Measurements from ENCODE around the gene ZEB1.
A peak's percentile ranks its signal among the peaks of the same experiment; 100 is the strongest.

The ZEB1 gene

GRCh38 chr10:31345886-31346285 lies 26.9 kb downstream of the ZEB1 start:
- TF ChIP-seq, protein P1, sequence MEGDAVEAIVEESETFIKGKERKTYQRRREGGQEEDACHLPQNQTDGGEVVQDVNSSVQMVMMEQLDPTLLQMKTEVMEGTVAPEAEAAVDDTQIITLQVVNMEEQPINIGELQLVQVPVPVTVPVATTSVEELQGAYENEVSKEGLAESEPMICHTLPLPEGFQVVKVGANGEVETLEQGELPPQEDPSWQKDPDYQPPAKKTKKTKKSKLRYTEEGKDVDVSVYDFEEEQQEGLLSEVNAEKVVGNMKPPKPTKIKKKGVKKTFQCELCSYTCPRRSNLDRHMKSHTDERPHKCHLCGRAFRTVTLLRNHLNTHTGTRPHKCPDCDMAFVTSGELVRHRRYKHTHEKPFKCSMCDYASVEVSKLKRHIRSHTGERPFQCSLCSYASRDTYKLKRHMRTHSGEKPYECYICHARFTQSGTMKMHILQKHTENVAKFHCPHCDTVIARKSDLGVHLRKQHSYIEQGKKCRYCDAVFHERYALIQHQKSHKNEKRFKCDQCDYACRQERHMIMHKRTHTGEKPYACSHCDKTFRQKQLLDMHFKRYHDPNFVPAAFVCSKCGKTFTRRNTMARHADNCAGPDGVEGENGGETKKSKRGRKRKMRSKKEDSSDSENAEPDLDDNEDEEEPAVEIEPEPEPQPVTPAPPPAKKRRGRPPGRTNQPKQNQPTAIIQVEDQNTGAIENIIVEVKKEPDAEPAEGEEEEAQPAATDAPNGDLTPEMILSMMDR (IDR thresholded peaks at IDR 0.05; ENCODE audit: control extremely low read depth, extremely low read depth, low read depth, missing control alignments) = no peak
- no peak for DNase-seq (ENCODE audit: extremely low spot score)
- ChIA-PET POLR2A (no interaction called here), CTCF (interaction anchor here (0.6 to 1.7 kb wide), 5 partner anchors 8 to 314 kb away, joined by 3 to 6 read pairs (median 3); partner anchors contain the start of gene ZNF438)

- ChIA-PET POLR2A (no interaction called here), CTCF (interaction anchor here (1.4 kb wide), 1 partner anchor 11 kb away, joined by 4 read pairs; no protein-coding TSS in a partner anchor)
- TF ChIP-seq, protein P1 (IDR thresholded peaks at IDR 0.05; ENCODE audit: control extremely low read depth, extremely low read depth, low read depth, missing control alignments) = no peak
- DNase-seq (ENCODE audit: extremely low spot score) = no peak
Measured at GRCh38 chr10:31346953-31347352, 27.9 kb downstream of the ZEB1 start.

DNA sequence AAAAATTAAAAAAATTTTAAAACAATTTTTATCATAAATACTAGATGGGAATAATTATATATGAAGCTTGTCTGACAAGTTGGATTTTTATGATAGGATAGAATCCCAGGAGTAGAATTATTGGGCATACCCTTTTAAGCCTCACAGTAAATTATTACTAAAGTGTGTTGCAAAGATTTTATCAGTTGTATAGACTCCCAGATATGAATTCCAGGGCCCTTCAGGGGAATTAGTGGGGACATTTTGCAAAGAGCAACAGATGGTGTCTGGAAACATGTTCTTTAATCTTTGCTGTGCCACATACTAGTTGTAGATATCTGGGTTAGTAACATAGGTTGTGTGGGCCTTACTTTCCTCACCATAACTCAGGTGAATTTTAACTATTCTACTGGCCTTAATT lies 28.7 kb downstream of the ZEB1 start:
- TF ChIP-seq, protein P1 (IDR thresholded peaks at IDR 0.05; ENCODE audit: control extremely low read depth, extremely low read depth, low read depth, missing control alignments) = no peak
- CTCF ChIA-PET = interaction anchor here (1.0 to 1.4 kb wide), 2 partner anchors 9 to 10 kb away, joined by 3 to 4 read pairs; no protein-coding TSS in a partner anchor
- POLR2A ChIA-PET = no interaction called here
- no peak for DNase-seq (ENCODE audit: extremely low spot score)

- POLR2A ChIA-PET = no interaction called here
- CTCF ChIA-PET = no interaction called here
- DNase-seq (ENCODE audit: extremely low spot score) = no peak
- TF ChIP-seq, protein P1 (IDR thresholded peaks at IDR 0.05; ENCODE audit: control extremely low read depth, extremely low read depth, low read depth, missing control alignments) = no peak
Measured at GRCh38 chr10:31350891-31351290, 31.9 kb downstream of the ZEB1 start.

- CTCF ChIA-PET = interaction anchor here (0.7 to 1.6 kb wide), 8 partner anchors 10 to 601 kb away, joined by 3 to 6 read pairs (median 4); no protein-coding TSS in a partner anchor
- POLR2A ChIA-PET = no interaction called here
- TF ChIP-seq, protein P1 (IDR thresholded peaks at IDR 0.05; ENCODE audit: control extremely low read depth, extremely low read depth, low read depth, missing control alignments) = no peak
- no peak for DNase-seq (ENCODE audit: extremely low spot score)
Measured at GRCh38 chr10:31352436-31353226, 33.6 kb downstream of the ZEB1 start.

DNA sequence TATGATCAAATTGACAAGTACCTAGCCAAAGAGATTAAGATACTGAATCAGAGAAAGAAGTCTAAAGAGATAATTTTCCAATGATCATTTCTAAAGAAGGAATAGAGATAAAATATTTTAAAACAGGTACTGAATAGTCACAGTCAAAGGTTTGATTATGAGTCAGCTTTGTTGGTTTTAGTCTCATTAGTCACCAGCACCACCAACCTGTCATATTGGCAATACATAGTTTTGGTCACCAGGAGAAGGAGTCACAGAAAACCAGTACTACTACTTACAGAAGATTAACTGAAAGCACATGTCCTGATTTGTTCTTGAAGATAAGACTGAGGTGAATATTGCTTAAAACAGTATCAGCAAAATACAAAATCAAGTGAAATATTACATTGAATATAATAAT lies 34.6 kb downstream of the ZEB1 start:
- CTCF ChIA-PET = interaction anchor here (0.7 to 1.6 kb wide), 11 partner anchors 8 to 602 kb away, joined by 3 to 8 read pairs (median 5); no protein-coding TSS in a partner anchor
- peak; percentile 35 for DNase-seq (ENCODE audit: extremely low spot score)
- POLR2A ChIA-PET = no interaction called here
- TF ChIP-seq, protein P1 (IDR thresholded peaks at IDR 0.05; ENCODE audit: control extremely low read depth, extremely low read depth, low read depth, missing control alignments) = peak; percentile 11
